T-helper 2 cell treated with Interferon-gamma antibody and Interleukin-4, amounts not matched to agents 5 μg/mL and 100 μg/mL, for 36 hours (primary cell): Measurements from ENCODE around the gene CTRB1.
"Not testable (repeated sequence)": the region's sequence is repeated elsewhere in the genome, so short reads cannot be mapped to it uniquely, and the experiment has no call there.

ENCODE experiments used
- DNase-seq: peaks from one replicate; pipeline ENCODE4 v3.0.0; 2021; ENCODE audit warnings: low spot score
- H3K27ac Mint-ChIP-seq: one replicate; pipeline ENCODE4 v1.8.0; 2021; ENCODE audit warnings: mild to moderate bottlenecking, mixed read lengths
- H3K27me3 Mint-ChIP-seq: one replicate; pipeline ENCODE4 v1.8.0; 2021; ENCODE audit warnings: low read depth, mixed read lengths
- H3K36me3 Mint-ChIP-seq: one replicate; pipeline ENCODE4 v1.8.0; 2021; ENCODE audit warnings: low read depth, mixed read lengths
- H3K4me1 Mint-ChIP-seq: one replicate; pipeline ENCODE4 v1.8.0; 2021; ENCODE audit warnings: low read depth, mixed read lengths
- H3K4me3 Mint-ChIP-seq: one replicate; pipeline ENCODE4 v1.8.0; 2022; ENCODE audit warnings: mild to moderate bottlenecking, moderate library complexity, mixed read lengths
- H3K9me3 Mint-ChIP-seq: one replicate; pipeline ENCODE4 v1.8.0; 2021; ENCODE audit warnings: mixed read lengths

The CTRB1 gene

GRCh38 chr16:75208242-75208825 lies 10.5 kb upstream of the CTRB1 start:
- no peak overlapping the region for H3K4me3 Mint-ChIP-seq
- no peaks in the 10 kb centered on the region for H3K4me1 Mint-ChIP-seq
- no peaks in the 10 kb centered on the region for H3K27me3 Mint-ChIP-seq
- H3K36me3 Mint-ChIP-seq = no peaks in the 10 kb centered on the region
- H3K27ac Mint-ChIP-seq = no peak overlapping the region
- no peaks in the 10 kb centered on the region for H3K9me3 Mint-ChIP-seq
- no peak for DNase-seq

DNA sequence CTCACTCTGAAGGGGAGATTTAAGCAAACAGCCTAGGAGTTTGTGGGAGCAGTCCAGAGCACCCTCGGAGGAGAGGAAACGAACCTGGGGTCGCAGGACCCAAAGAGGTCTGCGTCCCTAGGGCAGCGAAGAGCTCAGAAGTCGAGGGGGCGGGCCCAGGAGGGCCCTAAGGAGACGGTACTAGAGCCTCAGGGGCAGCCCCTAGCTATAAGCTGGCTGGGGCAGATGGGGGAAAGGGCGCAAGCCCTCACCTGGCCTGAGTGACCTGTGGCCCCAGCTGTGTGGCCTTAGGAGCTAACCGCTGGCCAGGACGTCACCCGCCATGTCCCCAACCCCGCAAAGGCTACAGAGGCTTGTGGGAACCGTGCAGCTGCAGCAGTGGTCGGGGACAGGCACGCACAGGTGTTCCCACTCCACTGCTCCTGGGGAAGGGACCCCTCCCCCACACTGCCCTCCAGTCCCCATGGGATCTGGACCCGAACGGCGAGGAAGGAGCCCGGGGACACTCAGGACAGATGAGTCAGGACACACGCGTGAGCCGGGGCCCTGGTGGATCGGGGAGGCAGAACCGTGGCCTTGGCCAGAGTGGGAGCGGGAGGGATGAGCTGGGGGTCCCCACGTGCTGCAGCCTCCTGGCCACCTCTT lies 9.8 kb upstream of the CTRB1 start:
- H3K27me3 Mint-ChIP-seq = no peaks in the 10 kb centered on the region
- no peak overlapping the region for H3K4me3 Mint-ChIP-seq
- H3K4me1 Mint-ChIP-seq = no peaks in the 10 kb centered on the region
- DNase-seq = no peak
- H3K36me3 Mint-ChIP-seq = no peaks in the 10 kb centered on the region
- no peak overlapping the region for H3K27ac Mint-ChIP-seq
- no peaks in the 10 kb centered on the region for H3K9me3 Mint-ChIP-seq

DNA sequence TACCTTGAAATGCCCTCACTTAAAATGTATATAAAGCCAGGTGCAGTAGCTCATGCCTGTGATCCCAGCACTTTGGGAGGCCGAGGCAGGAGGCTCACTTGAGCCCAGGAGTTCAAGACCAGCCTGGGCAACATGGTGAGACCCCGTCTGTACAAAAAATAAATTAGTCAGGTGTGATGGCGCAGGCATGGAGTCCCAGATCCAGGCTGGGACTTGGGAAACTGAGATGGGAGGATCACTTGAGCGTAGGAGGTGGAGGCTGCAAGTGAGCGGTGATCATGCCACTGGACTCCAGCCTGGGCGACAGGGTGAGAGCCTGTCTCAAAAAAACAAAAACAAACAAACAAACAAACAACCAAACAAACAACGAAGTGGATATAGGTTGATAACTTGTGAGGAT lies 9.3 kb upstream of the CTRB1 start:
- H3K4me3 Mint-ChIP-seq, H3K27ac Mint-ChIP-seq, H3K36me3 Mint-ChIP-seq, H3K27me3 Mint-ChIP-seq, H3K4me1 Mint-ChIP-seq, H3K9me3 Mint-ChIP-seq, DNase-seq: not testable (repeated sequence)

GRCh38 chr16:75209944-75210343 lies 8.8 kb upstream of the CTRB1 start:
- Mint-ChIP-seq H3K4me3 (no peak overlapping the region), H3K27ac (no peak overlapping the region), H3K9me3 (no peaks in the 10 kb centered on the region), H3K27me3 (no peaks in the 10 kb centered on the region), H3K36me3 (no peaks in the 10 kb centered on the region), H3K4me1 (no peaks in the 10 kb centered on the region)
- no peak for DNase-seq

GRCh38 chr16:75211286-75211685 lies 7.5 kb upstream of the CTRB1 start:
- H3K27ac Mint-ChIP-seq, H3K9me3 Mint-ChIP-seq, DNase-seq, H3K36me3 Mint-ChIP-seq, H3K4me3 Mint-ChIP-seq, H3K4me1 Mint-ChIP-seq, H3K27me3 Mint-ChIP-seq: not testable (repeated sequence)

- Mint-ChIP-seq H3K9me3 (no peaks in the 10 kb centered on the region), H3K36me3 (no peaks in the 10 kb centered on the region), H3K4me3 (no peak overlapping the region), H3K4me1 (peaks cover 1% of the 10 kb centered on the region), H3K27me3 (no peaks in the 10 kb centered on the region), H3K27ac (no peak overlapping the region)
- no peak for DNase-seq
Measured at GRCh38 chr16:75216127-75216526, 2.7 kb upstream of the CTRB1 start.

DNA sequence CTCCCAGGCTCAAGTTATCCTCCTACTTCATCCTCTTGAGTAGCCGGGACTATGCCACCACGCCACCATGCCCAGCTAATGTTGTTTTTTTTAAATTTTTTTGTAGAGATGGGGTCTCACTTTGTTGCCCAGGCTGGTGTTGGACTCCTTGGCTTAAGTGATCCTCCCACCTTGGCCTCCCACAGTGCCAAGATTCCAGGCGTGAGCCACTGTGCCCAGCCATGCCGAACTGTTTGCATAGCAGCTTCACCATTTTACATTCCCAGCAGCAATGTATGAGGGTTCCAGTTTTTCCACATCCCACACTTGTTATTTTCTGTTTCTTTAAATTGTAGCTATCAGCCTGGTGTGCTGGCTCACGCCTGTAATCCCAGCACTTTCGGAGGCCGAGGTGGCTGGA lies 2.2 kb upstream of the CTRB1 start:
- no peak overlapping the region for H3K4me3 Mint-ChIP-seq
- peaks cover 1% of the 10 kb centered on the region for H3K4me1 Mint-ChIP-seq
- H3K9me3 Mint-ChIP-seq = no peaks in the 10 kb centered on the region
- no peaks in the 10 kb centered on the region for H3K36me3 Mint-ChIP-seq
- DNase-seq = no peak
- H3K27ac Mint-ChIP-seq = no peak overlapping the region
- H3K27me3 Mint-ChIP-seq = no peaks in the 10 kb centered on the region

- Mint-ChIP-seq H3K9me3 (no peaks in the 10 kb centered on the region), H3K4me3 (no peak overlapping the region), H3K36me3 (no peaks in the 10 kb centered on the region), H3K27ac (no peak overlapping the region), H3K27me3 (no peaks in the 10 kb centered on the region), H3K4me1 (peaks cover 1% of the 10 kb centered on the region)
- no peak for DNase-seq
Measured at GRCh38 chr16:75217389-75217851, 1.4 kb upstream of the CTRB1 start.

DNA sequence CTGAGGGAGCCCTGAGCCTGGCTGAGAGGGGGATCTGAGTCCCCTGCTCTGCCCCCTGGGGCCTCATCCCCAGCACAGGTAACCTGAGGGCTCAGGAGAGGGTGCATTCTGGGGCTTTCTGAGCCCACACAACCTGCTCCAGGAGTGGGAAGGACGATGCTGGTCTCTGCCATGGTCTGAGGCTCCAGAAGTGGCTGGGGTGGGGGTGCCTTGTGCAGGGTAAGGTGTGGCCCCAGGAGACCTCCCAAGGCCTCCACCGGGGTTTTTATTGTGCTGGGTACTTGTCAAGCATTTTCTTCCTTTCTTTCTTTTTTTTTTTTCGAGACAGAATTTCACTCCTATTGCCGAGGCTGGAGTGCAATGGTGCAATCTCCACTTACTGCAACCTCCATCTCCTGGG lies 300 bp downstream of the CTRB1 start:
- H3K4me3 Mint-ChIP-seq = no peak overlapping the region
- H3K4me1 Mint-ChIP-seq = peaks cover 1% of the 10 kb centered on the region
- no peaks in the 10 kb centered on the region for H3K9me3 Mint-ChIP-seq
- no peaks in the 10 kb centered on the region for H3K27me3 Mint-ChIP-seq
- no peak for DNase-seq
- H3K27ac Mint-ChIP-seq = no peak overlapping the region
- H3K36me3 Mint-ChIP-seq = no peaks in the 10 kb centered on the region

DNA sequence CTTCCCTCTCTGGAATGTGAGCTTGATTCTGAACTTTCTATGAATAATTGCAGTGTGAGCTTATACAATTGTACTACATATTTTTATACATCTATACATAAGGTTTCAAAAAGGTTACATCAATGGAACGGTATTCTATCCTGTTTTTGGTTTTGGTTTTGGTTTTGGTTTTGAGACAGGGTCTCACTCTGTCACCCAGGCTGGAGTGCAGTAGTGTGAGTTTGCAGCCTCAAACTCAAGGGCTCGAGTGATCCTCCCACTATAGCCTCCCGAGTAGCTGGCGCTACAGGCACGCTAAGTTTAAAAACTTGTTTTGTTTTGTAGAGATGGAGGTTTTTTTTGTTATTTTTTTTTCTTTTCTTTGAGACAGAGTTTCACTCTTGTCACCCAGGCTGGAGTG lies 1.1 kb downstream of the CTRB1 start:
- H3K27ac Mint-ChIP-seq = peak overlapping the region; percentile 72
- no peaks in the 10 kb centered on the region for H3K27me3 Mint-ChIP-seq
- peak overlapping the region; percentile 58 for H3K4me3 Mint-ChIP-seq
- H3K4me1 Mint-ChIP-seq = peaks cover 1% of the 10 kb centered on the region
- no peaks in the 10 kb centered on the region for H3K36me3 Mint-ChIP-seq
- H3K9me3 Mint-ChIP-seq = no peaks in the 10 kb centered on the region
- DNase-seq = no peak

- Mint-ChIP-seq H3K9me3 (no peaks in the 10 kb centered on the region), H3K27ac (no peak overlapping the region), H3K4me3 (no peak overlapping the region), H3K36me3 (no peaks in the 10 kb centered on the region), H3K27me3 (no peaks in the 10 kb centered on the region), H3K4me1 (peaks cover 1% of the 10 kb centered on the region)
- no peak for DNase-seq
Measured at GRCh38 chr16:75222271-75222783, 3.5 kb downstream of the CTRB1 start.

DNA sequence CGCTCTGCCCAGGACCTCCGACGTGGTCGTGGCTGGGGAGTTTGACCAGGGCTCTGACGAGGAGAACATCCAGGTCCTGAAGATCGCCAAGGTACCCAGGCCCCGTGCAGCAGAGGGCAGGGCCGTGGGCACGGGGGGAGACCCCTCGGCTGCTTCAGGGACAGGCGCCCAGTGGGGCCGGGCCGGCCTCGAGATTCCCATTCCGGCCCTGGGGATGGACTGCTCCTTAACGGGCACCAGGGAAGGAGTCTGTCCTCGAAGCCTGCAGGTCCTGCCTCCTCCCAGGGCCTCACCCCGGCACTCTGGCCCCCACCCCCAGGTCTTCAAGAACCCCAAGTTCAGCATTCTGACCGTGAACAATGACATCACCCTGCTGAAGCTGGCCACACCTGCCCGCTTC lies 4.3 kb downstream of the CTRB1 start:
- H3K4me1 Mint-ChIP-seq, H3K4me3 Mint-ChIP-seq, DNase-seq, H3K36me3 Mint-ChIP-seq, H3K27me3 Mint-ChIP-seq, H3K9me3 Mint-ChIP-seq, H3K27ac Mint-ChIP-seq: not testable (repeated sequence)

GRCh38 chr16:75224306-75225082 lies 5.7 kb downstream of the CTRB1 start:
- no peak overlapping the region for H3K4me3 Mint-ChIP-seq
- peaks cover 1% of the 10 kb centered on the region for H3K4me1 Mint-ChIP-seq
- H3K27ac Mint-ChIP-seq = no peak overlapping the region
- H3K36me3 Mint-ChIP-seq = no peaks in the 10 kb centered on the region
- no peaks in the 10 kb centered on the region for H3K9me3 Mint-ChIP-seq
- no peaks in the 10 kb centered on the region for H3K27me3 Mint-ChIP-seq
- no peak for DNase-seq

DNA sequence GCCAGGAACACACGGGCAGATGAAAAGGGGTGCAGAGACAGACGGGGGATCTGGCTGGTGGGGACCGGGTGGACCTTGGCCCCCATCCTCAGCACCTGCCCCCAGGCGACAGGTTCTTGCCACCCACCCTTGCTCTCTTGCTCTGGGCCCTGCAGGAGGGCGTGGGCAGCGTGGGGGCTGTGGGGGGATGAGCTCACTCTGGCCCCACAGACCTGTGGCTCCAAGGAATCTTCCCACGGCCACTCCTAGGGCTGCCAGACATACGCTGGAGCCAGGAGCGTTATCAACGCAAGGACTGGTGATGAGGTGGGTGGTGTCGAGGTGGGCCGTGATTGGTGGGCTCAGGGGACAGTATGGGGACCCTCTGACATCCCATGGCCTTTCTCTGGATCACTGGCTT lies 6.3 kb downstream of the CTRB1 start:
- Mint-ChIP-seq H3K27ac (no peak overlapping the region), H3K9me3 (no peaks in the 10 kb centered on the region), H3K4me1 (peaks cover 1% of the 10 kb centered on the region), H3K27me3 (no peaks in the 10 kb centered on the region), H3K4me3 (no peak overlapping the region), H3K36me3 (no peaks in the 10 kb centered on the region)
- no peak for DNase-seq
